ENCODE results near the gene ARSB. TPM values are rescaled to one million over a fixed set of nuclear protein-coding genes. Genes with fewer than 3 reads are reported as not detected.

The ARSB gene
- total RNA-seq, 1 donor from 2014 or later = 30.2 TPM

DNA sequence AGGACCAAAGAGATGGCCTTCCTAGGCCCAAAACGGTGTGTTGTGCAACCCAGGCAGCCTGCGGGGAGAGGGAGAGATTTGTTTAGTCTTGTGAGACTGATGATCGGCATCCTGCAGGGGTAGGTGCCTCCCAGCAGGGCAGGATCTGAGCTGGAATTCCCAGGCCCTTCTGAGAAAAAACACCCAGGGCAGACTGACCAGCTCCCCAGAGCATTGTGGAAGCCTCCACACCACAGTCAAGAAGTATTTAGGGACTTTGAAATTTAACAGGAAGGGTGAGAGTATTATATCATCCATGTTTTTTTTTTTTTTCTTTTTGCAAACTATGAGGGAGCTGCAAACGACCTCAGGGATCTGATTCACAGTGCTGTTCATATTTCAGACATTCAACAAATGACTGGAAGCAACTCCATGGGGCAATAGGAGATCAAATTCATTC, 232.0 kb downstream of the ARSB start:
- Mint-ChIP-seq H3K36me3 (ENCODE audit: low read depth, unreplicated experiment) (no peaks in the 10 kb centered on the region), H3K27ac (ENCODE audit: unreplicated experiment) (peak overlapping the region; percentile 56)

DNA sequence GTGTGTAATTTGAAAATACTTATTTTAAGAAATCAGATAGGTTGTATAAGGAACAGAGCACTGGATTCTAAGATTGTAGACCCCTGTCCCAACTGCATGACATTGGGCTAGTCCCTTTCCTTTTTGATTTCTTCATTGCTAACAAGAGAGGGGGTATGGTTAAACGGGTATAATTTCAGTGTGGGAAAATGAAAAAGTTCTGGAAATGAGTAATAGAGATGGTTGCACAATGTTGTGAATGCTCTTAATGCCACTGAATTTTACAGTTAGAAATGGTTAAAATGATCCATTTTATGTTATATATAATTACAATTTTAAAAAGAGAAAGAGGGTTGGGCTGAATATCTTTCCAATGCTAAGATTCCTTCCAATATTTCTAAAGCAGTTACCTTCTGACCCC, 233.2 kb downstream of the ARSB start:
- no peak overlapping the region for H3K4me2 ChIP-seq (ENCODE audit: low read length)
- TF ChIP-seq EZH2 (IDR thresholded peaks at IDR 0.05; ENCODE audit: insufficient read depth, low read length) = no peak
- TF ChIP-seq, protein P1, sequence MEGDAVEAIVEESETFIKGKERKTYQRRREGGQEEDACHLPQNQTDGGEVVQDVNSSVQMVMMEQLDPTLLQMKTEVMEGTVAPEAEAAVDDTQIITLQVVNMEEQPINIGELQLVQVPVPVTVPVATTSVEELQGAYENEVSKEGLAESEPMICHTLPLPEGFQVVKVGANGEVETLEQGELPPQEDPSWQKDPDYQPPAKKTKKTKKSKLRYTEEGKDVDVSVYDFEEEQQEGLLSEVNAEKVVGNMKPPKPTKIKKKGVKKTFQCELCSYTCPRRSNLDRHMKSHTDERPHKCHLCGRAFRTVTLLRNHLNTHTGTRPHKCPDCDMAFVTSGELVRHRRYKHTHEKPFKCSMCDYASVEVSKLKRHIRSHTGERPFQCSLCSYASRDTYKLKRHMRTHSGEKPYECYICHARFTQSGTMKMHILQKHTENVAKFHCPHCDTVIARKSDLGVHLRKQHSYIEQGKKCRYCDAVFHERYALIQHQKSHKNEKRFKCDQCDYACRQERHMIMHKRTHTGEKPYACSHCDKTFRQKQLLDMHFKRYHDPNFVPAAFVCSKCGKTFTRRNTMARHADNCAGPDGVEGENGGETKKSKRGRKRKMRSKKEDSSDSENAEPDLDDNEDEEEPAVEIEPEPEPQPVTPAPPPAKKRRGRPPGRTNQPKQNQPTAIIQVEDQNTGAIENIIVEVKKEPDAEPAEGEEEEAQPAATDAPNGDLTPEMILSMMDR (IDR thresholded peaks at IDR 0.05; ENCODE audit: insufficient read depth, low read depth, low read length) = no peak

More for the DNA sequence above, 232.0 kb downstream of the ARSB start:
- Mint-ChIP-seq H3K4me3 (ENCODE audit: unreplicated experiment) (no peak overlapping the region), H3K9me3 (ENCODE audit: unreplicated experiment) (no peaks in the 10 kb centered on the region), H3K27me3 (ENCODE audit: low read depth, unreplicated experiment) (no peaks in the 10 kb centered on the region), H3K4me1 (ENCODE audit: low read depth, unreplicated experiment) (peaks cover 33% of the 10 kb centered on the region)
- H2AFZ ChIP-seq (ENCODE audit: low read depth, low read length) = no peak overlapping the region
- H3K4me1 ChIP-seq (ENCODE audit: insufficient read depth, low read length) = peaks cover 12% of the 10 kb centered on the region
- TF ChIP-seq, protein P1 (IDR thresholded peaks at IDR 0.05; ENCODE audit: insufficient read depth, low read depth, low read length) = no peak
- no peak for TF ChIP-seq EZH2 (IDR thresholded peaks at IDR 0.05; ENCODE audit: insufficient read depth, low read length)
- H4K20me1 ChIP-seq (ENCODE audit: insufficient read depth, low read length) = no peaks in the 10 kb centered on the region
- H3K79me2 ChIP-seq (ENCODE audit: insufficient read depth, low read length) = no peaks in the 10 kb centered on the region
- H3K9ac ChIP-seq (ENCODE audit: low read length) = no peak overlapping the region
- no peak overlapping the region for H3K4me3 ChIP-seq (ENCODE audit: insufficient read depth, low read depth, low read length)
- DNase-seq (ENCODE audit: low read depth) (no peak), FAIRE-seq (no peak)
- peaks cover 18% of the 10 kb centered on the region for H3K27me3 ChIP-seq (ENCODE audit: insufficient read depth, low read length)
- H3K27ac ChIP-seq (ENCODE audit: low read depth, low read length) = no peak overlapping the region
- H3K36me3 ChIP-seq (ENCODE audit: insufficient read depth, low read length) = no peaks in the 10 kb centered on the region
- no peaks in the 10 kb centered on the region for H3K9me3 ChIP-seq (ENCODE audit: insufficient read depth, low read depth, low read length)
- no peak overlapping the region for H3K4me2 ChIP-seq (ENCODE audit: low read length)

DNA sequence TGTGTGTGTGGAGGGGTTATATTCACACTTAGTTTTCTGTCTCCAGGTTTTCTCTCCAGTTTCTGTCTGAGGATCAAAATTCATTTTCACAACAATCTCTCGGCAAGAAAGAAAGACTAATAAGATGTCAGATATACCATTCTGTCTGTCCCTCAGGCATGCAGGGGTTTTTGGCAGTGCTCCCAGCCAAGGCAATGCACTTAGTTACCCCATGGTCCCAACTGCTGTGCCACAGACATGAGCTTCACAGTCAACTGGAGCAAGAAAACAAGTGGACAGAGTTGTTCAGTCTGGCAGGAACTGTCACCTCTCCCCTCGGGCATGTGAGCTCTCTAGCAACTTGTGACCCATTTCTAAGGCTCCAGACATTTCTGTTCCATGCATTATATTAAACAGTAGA, 234.8 kb downstream of the ARSB start:
- Histone ChIP-seq H3K4me1 (ENCODE audit: insufficient read depth, low read length) (peaks cover 22% of the 10 kb centered on the region), H3K9me3 (ENCODE audit: insufficient read depth, low read depth, low read length) (no peaks in the 10 kb centered on the region)
- no peak for FAIRE-seq

More for the DNA sequence above, 233.2 kb downstream of the ARSB start:
- Histone ChIP-seq H2AFZ (ENCODE audit: low read depth, low read length) (no peak overlapping the region), H3K4me1 (ENCODE audit: insufficient read depth, low read length) (peaks cover 14% of the 10 kb centered on the region), H3K27me3 (ENCODE audit: insufficient read depth, low read length) (peaks cover 14% of the 10 kb centered on the region), H4K20me1 (ENCODE audit: insufficient read depth, low read length) (no peaks in the 10 kb centered on the region), H3K4me3 (ENCODE audit: insufficient read depth, low read depth, low read length) (no peak overlapping the region), H3K79me2 (ENCODE audit: insufficient read depth, low read length) (no peaks in the 10 kb centered on the region), H3K36me3 (ENCODE audit: insufficient read depth, low read length) (no peaks in the 10 kb centered on the region), H3K9me3 (ENCODE audit: insufficient read depth, low read depth, low read length) (no peaks in the 10 kb centered on the region), H3K27ac (ENCODE audit: low read depth, low read length) (no peak overlapping the region), H3K9ac (ENCODE audit: low read length) (no peak overlapping the region)
- no peak overlapping the region for H3K4me3 Mint-ChIP-seq (ENCODE audit: unreplicated experiment)
- DNase-seq (ENCODE audit: low read depth) (no peak), FAIRE-seq (no peak)
- no peak overlapping the region for H3K27ac Mint-ChIP-seq (ENCODE audit: unreplicated experiment)
- H3K4me1 Mint-ChIP-seq (ENCODE audit: low read depth, unreplicated experiment) = peaks cover 28% of the 10 kb centered on the region
- H3K27me3 Mint-ChIP-seq (ENCODE audit: low read depth, unreplicated experiment) = no peaks in the 10 kb centered on the region
- no peaks in the 10 kb centered on the region for H3K9me3 Mint-ChIP-seq (ENCODE audit: unreplicated experiment)
- peaks cover 2% of the 10 kb centered on the region for H3K36me3 Mint-ChIP-seq (ENCODE audit: low read depth, unreplicated experiment)

More for the DNA sequence above, 234.8 kb downstream of the ARSB start:
- Histone ChIP-seq H3K4me3 (ENCODE audit: insufficient read depth, low read depth, low read length) (no peak overlapping the region), H3K4me2 (ENCODE audit: low read length) (no peak overlapping the region), H4K20me1 (ENCODE audit: insufficient read depth, low read length) (no peaks in the 10 kb centered on the region), H3K9ac (ENCODE audit: low read length) (no peak overlapping the region), H3K79me2 (ENCODE audit: insufficient read depth, low read length) (no peaks in the 10 kb centered on the region), H3K27ac (ENCODE audit: low read depth, low read length) (no peak overlapping the region), H3K27me3 (ENCODE audit: insufficient read depth, low read length) (peaks cover 2% of the 10 kb centered on the region), H2AFZ (ENCODE audit: low read depth, low read length) (no peak overlapping the region), H3K36me3 (ENCODE audit: insufficient read depth, low read length) (no peaks in the 10 kb centered on the region)
- Mint-ChIP-seq H3K36me3 (ENCODE audit: low read depth, unreplicated experiment) (peaks cover 2% of the 10 kb centered on the region), H3K27ac (ENCODE audit: unreplicated experiment) (no peak overlapping the region), H3K4me1 (ENCODE audit: low read depth, unreplicated experiment) (peaks cover 18% of the 10 kb centered on the region), H3K9me3 (ENCODE audit: unreplicated experiment) (no peaks in the 10 kb centered on the region), H3K27me3 (ENCODE audit: low read depth, unreplicated experiment) (peaks cover 5% of the 10 kb centered on the region), H3K4me3 (ENCODE audit: unreplicated experiment) (no peak overlapping the region)
- TF ChIP-seq, protein P1 (IDR thresholded peaks at IDR 0.05; ENCODE audit: insufficient read depth, low read depth, low read length) = no peak
- no peak for DNase-seq (ENCODE audit: low read depth)

Measured in astrocyte (in vitro differentiated cells and primary cell).